ENCODE data around the gene RPL10. TPM values are rescaled to one million over a fixed set of nuclear protein-coding genes. Genes with fewer than 3 reads are reported as not detected.
A peak's percentile ranks its signal among the peaks of the same experiment; 100 is the strongest.

RPL10 gene
- total and polyA plus RNA-seq, 9 of the 15 experiments (the other 6 are each of a cell fraction or from before 2014, with no cell fraction given) = 3,774 to 7,600 (median 5,014) TPM

GRCh38 chrX:154357205-154357604 lies 41.0 kb upstream of the RPL10 start (continued):
- TF ChIP-seq MGA (IDR thresholded peaks at IDR 0.05) (no peak), POLR2G (IDR thresholded peaks at IDR 0.05; ENCODE audit: low read depth, low read length) (peak; percentile 37; the same call in 1 of the 2 replicates)

All from K562 (cell line).